ENCODE results near the gene KCNIP1.

DNA sequence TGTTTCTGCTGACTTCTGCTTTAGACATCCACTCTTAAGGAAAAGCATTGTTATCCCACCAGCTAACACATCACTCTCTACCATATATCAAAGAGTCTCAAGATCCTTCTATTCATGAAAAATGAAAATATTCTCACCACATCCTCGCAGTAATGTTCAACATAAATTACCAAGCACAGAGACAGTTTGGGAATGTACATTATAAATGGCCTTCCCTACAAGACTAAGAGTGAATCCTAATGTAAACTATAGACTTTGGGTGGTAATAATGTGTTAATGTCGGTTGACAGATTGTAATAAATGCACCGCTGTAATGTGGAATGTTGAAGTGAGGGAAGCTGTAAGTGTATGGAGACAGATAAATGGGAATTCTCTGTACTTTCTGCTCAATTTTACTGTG, 27.1 kb upstream of the KCNIP1 start:
- TF ChIP-seq, protein P1, sequence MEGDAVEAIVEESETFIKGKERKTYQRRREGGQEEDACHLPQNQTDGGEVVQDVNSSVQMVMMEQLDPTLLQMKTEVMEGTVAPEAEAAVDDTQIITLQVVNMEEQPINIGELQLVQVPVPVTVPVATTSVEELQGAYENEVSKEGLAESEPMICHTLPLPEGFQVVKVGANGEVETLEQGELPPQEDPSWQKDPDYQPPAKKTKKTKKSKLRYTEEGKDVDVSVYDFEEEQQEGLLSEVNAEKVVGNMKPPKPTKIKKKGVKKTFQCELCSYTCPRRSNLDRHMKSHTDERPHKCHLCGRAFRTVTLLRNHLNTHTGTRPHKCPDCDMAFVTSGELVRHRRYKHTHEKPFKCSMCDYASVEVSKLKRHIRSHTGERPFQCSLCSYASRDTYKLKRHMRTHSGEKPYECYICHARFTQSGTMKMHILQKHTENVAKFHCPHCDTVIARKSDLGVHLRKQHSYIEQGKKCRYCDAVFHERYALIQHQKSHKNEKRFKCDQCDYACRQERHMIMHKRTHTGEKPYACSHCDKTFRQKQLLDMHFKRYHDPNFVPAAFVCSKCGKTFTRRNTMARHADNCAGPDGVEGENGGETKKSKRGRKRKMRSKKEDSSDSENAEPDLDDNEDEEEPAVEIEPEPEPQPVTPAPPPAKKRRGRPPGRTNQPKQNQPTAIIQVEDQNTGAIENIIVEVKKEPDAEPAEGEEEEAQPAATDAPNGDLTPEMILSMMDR (IDR thresholded peaks at IDR 0.05): no peak
- TF ChIP-seq, protein P2, sequence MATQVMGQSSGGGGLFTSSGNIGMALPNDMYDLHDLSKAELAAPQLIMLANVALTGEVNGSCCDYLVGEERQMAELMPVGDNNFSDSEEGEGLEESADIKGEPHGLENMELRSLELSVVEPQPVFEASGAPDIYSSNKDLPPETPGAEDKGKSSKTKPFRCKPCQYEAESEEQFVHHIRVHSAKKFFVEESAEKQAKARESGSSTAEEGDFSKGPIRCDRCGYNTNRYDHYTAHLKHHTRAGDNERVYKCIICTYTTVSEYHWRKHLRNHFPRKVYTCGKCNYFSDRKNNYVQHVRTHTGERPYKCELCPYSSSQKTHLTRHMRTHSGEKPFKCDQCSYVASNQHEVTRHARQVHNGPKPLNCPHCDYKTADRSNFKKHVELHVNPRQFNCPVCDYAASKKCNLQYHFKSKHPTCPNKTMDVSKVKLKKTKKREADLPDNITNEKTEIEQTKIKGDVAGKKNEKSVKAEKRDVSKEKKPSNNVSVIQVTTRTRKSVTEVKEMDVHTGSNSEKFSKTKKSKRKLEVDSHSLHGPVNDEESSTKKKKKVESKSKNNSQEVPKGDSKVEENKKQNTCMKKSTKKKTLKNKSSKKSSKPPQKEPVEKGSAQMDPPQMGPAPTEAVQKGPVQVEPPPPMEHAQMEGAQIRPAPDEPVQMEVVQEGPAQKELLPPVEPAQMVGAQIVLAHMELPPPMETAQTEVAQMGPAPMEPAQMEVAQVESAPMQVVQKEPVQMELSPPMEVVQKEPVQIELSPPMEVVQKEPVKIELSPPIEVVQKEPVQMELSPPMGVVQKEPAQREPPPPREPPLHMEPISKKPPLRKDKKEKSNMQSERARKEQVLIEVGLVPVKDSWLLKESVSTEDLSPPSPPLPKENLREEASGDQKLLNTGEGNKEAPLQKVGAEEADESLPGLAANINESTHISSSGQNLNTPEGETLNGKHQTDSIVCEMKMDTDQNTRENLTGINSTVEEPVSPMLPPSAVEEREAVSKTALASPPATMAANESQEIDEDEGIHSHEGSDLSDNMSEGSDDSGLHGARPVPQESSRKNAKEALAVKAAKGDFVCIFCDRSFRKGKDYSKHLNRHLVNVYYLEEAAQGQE (IDR thresholded peaks at IDR 0.05; ENCODE audit: insufficient read depth in 1 of 2, low read depth in 2 of 2, low read length in 1 of 2): no peak
- TF ChIP-seq POLR2AphosphoS5 (IDR thresholded peaks at IDR 0.05; ENCODE audit: low read depth, low read length) (no peak), SIN3A (IDR thresholded peaks at IDR 0.05; ENCODE audit: borderline replicate concordance, insufficient read depth, low read depth, low read length) (no peak), TCF7L2 (IDR thresholded peaks at IDR 0.05; ENCODE audit: low read depth, low read length) (no peak)

Data from Panc1 (cell line).